GM12878 (cell line): ENCODE results near the gene ENDOD1. TPM values are rescaled to one million over a fixed set of nuclear protein-coding genes. Genes with fewer than 3 reads are reported as not detected.

ENCODE experiments used
- BHLHE40 ChIP-seq, 2 experiments: fragments of 450-650 bp in 1 of 2; IDR thresholded peaks; 2 replicates each; pipeline ENCODE4 v1.6.1; 2011 to 2017; ENCODE audit warnings: low read depth in 2 of 2, borderline replicate concordance in 1 of 2, improper control_type of control experiment in 1 of 2, low read length in 1 of 2, mild to moderate bottlenecking in 1 of 2
- CBX3 ChIP-seq: fragments of 200-600 bp; sonication (generic); IDR thresholded peaks from 2 replicates; pipeline ENCODE4 v1.6.1; 2016; ENCODE audit warnings: low read depth, borderline replicate concordance
- CREB1 ChIP-seq: IDR thresholded peaks from 2 replicates; pipeline ENCODE4 v1.6.1; 2012; ENCODE audit warnings: low read depth, mild to moderate bottlenecking, inconsistent platforms
- DPF2 ChIP-seq: fragments of 450-650 bp; IDR thresholded peaks from 2 replicates; pipeline ENCODE4 v1.6.1; 2017; ENCODE audit warnings: mild to moderate bottlenecking
- E2F4 ChIP-seq: IDR thresholded peaks from 2 replicates; pipeline ENCODE4 v1.6.1; 2012; ENCODE audit warnings: low read depth, low read length, improper control_type of control experiment
- FOXK2 ChIP-seq: fragments of 450-650 bp; IDR thresholded peaks from 2 replicates; pipeline ENCODE4 v1.6.1; 2017; ENCODE audit warnings: mild to moderate bottlenecking, moderate library complexity
- GABPA ChIP-seq: IDR thresholded peaks from 2 replicates; pipeline ENCODE4 v1.6.1; 2014; ENCODE audit warnings: antibody characterized with exemption, low read depth, mild to moderate bottlenecking, inconsistent platforms
- HCFC1 ChIP-seq: fragments of 150-350 bp; IDR thresholded peaks from 2 replicates; pipeline ENCODE4 v1.6.1; 2014; ENCODE audit warnings: low read length
- MAX ChIP-seq: IDR thresholded peaks from 2 replicates; pipeline ENCODE4 v1.6.1; 2012; ENCODE audit warnings: low read depth, low read length, improper control_type of control experiment
- PKNOX1 ChIP-seq: fragments of 450-650 bp; IDR thresholded peaks from 2 replicates; pipeline ENCODE4 v1.6.1; 2016; ENCODE audit warnings: mild to moderate bottlenecking
- RAD21 ChIP-seq: IDR thresholded peaks from 2 replicates; pipeline ENCODE4 v1.6.1; 2011; ENCODE audit warnings: mild to moderate bottlenecking, low read depth, low read length, moderate library complexity; ENCODE audit not compliant: insufficient read depth
- RFX5 ChIP-seq: IDR thresholded peaks from 2 replicates; pipeline ENCODE4 v1.6.1; 2011; ENCODE audit warnings: low read depth, low read length, improper control_type of control experiment
- SMC3 ChIP-seq: IDR thresholded peaks from 2 replicates; pipeline ENCODE4 v1.6.1; 2011; ENCODE audit warnings: low read length, improper control_type of control experiment, borderline replicate concordance
- SREBF1 ChIP-seq: IDR thresholded peaks from 2 replicates; pipeline ENCODE4 v1.6.1; 2012; ENCODE audit warnings: mild to moderate bottlenecking, low read length
- TAF1 ChIP-seq: IDR thresholded peaks from 2 replicates; pipeline ENCODE4 v1.6.1; 2011; ENCODE audit warnings: mild to moderate bottlenecking, low read depth, low read length, borderline replicate concordance
- TCF7 ChIP-seq: IDR thresholded peaks from 2 replicates; pipeline ENCODE4 v1.6.1; 2014; ENCODE audit warnings: antibody characterized with exemption, borderline replicate concordance
- ZNF217 ChIP-seq: fragments of 450-650 bp; IDR thresholded peaks from 2 replicates; pipeline ENCODE4 v1.6.1; 2017; ENCODE audit warnings: antibody characterized with exemption, mild to moderate bottlenecking
- ZNF24 ChIP-seq: fragments of 450-650 bp; IDR thresholded peaks from 2 replicates; pipeline ENCODE4 v1.6.1; 2017; ENCODE audit warnings: antibody characterized with exemption, mild to moderate bottlenecking
- polyA plus RNA-seq, 11 experiments: library from polyadenylated mRNA; depleted of rRNA in 4 of 11; unstranded in 6 of 11; stranded (reverse) in 5 of 11; fragments of >200 nt; fragmentation: Nextera tagmentation in 4 of 11; fragmentation: Illumina TruSeq in 1 of 11; extraction: Ambion mirVana in 4 of 11; extraction: Trizol in 1 of 11; gene quantifications; 1 replicate in 1 of 11; 2 replicates in 10 of 11; pipeline versions ENCODE4 v1.2.1 to v1.2.3, GENCODE V29; 2011 to 2016; ENCODE audit warnings: inconsistent platforms in 2 of 11, missing spikeins in 2 of 11, low read depth in 1 of 11
- total RNA-seq, 4 experiments: library from RNA; depleted of rRNA in 3 of 4; stranded (reverse); fragments of >200 nt in 3 of 4; fragmentation: Illumina TruSeq in 1 of 4; extraction: Trizol in 1 of 4; gene quantifications; 2 replicates each; pipeline versions ENCODE4 v1.2.1 to v1.2.3, GENCODE V29; 2013 to 2021
- TF ChIP-seq, protein P1 (sequence below), 3 experiments: IDR thresholded peaks in 2 of 3; conservative IDR thresholded peaks in 1 of 3; 2 replicates each; pipeline ENCODE4 v1.5.1; 2011; ENCODE audit warnings: low read depth in 3 of 3, low read length in 3 of 3, mild to moderate bottlenecking in 3 of 3, control low read depth in 2 of 3, moderate library complexity in 2 of 3, inconsistent platforms in 1 of 3, mixed read lengths in 1 of 3; ENCODE audit not compliant: control insufficient read depth in 2 of 3, insufficient read depth in 1 of 3; ENCODE audit errors: extremely low read depth in 1 of 3
- TF ChIP-seq, protein P2 (sequence below): fragments of 450-650 bp; formaldehyde crosslinking; IDR thresholded peaks from 2 replicates; pipeline ENCODE4 v1.4.0; 2022; ENCODE audit warnings: mild to moderate bottlenecking, moderate library complexity
- TF ChIP-seq, protein P3 (sequence below): fragments of 450-650 bp; IDR thresholded peaks from 2 replicates; pipeline ENCODE4 v1.6.1; 2017; ENCODE audit warnings: mild to moderate bottlenecking

The ENDOD1 gene
- total and polyA plus RNA-seq, 10 of the 15 experiments (the other 5 are each of a cell fraction or from before 2014, with no cell fraction given): 6.0 to 30.0 (median 12.1) TPM

DNA sequence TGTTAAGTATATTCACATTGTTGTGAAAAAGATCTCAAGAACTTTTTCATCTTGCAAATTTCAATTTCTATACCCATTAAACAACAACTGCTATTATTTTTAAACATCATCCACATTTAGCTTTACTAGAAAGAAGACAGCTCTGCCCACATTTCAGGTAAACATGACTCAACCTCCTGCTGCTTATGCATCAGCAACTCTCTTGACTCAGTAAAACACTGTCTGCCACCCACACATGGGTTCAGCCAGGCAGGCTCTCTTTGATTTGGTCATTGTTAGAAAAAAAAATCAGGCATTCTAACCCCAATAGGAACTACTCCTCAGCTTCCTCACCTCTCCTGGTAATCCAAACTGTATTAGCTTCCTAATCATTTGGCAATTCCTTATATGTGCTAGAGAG lies 5.1 kb upstream of the ENDOD1 start (continued):
- TF ChIP-seq, protein P1, sequence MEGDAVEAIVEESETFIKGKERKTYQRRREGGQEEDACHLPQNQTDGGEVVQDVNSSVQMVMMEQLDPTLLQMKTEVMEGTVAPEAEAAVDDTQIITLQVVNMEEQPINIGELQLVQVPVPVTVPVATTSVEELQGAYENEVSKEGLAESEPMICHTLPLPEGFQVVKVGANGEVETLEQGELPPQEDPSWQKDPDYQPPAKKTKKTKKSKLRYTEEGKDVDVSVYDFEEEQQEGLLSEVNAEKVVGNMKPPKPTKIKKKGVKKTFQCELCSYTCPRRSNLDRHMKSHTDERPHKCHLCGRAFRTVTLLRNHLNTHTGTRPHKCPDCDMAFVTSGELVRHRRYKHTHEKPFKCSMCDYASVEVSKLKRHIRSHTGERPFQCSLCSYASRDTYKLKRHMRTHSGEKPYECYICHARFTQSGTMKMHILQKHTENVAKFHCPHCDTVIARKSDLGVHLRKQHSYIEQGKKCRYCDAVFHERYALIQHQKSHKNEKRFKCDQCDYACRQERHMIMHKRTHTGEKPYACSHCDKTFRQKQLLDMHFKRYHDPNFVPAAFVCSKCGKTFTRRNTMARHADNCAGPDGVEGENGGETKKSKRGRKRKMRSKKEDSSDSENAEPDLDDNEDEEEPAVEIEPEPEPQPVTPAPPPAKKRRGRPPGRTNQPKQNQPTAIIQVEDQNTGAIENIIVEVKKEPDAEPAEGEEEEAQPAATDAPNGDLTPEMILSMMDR (IDR thresholded peaks at IDR 0.05 in 2 of 3, conservative IDR thresholded peaks at IDR 0.05 in 1 of 3; ENCODE audit: control insufficient read depth in 2 of 3, extremely low read depth in 1 of 3, insufficient read depth in 1 of 3, low read depth in 3 of 3, low read length in 3 of 3): no peak
- no peak for TF ChIP-seq SREBF1
- TF ChIP-seq, protein P2, sequence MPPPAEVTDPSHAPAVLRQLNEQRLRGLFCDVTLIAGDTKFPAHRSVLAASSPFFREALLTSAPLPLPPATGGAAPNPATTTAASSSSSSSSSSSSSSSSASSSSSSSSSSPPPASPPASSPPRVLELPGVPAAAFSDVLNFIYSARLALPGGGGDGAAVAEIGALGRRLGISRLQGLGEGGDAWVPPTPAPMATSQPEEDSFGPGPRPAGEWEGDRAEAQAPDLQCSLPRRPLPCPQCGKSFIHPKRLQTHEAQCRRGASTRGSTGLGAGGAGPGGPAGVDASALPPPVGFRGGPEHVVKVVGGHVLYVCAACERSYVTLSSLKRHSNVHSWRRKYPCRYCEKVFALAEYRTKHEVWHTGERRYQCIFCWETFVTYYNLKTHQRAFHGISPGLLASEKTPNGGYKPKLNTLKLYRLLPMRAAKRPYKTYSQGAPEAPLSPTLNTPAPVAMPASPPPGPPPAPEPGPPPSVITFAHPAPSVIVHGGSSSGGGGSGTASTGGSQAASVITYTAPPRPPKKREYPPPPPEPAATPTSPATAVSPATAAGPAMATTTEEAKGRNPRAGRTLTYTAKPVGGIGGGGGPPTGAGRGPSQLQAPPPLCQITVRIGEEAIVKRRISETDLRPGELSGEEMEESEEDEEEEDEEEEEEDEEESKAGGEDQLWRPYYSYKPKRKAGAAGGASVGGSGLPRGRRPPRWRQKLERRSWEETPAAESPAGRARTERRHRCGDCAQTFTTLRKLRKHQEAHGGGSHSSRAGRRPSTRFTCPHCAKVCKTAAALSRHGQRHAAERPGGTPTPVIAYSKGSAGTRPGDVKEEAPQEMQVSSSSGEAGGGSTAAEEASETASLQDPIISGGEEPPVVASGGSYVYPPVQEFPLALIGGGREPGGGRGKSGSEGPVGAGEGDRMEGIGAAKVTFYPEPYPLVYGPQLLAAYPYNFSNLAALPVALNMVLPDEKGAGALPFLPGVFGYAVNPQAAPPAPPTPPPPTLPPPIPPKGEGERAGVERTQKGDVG (CRISPR knock-in tag): no peak
- TF ChIP-seq TCF7: no peak
- TF ChIP-seq MAX: no peak
- no peak for TF ChIP-seq CBX3
- TF ChIP-seq, protein P3, sequence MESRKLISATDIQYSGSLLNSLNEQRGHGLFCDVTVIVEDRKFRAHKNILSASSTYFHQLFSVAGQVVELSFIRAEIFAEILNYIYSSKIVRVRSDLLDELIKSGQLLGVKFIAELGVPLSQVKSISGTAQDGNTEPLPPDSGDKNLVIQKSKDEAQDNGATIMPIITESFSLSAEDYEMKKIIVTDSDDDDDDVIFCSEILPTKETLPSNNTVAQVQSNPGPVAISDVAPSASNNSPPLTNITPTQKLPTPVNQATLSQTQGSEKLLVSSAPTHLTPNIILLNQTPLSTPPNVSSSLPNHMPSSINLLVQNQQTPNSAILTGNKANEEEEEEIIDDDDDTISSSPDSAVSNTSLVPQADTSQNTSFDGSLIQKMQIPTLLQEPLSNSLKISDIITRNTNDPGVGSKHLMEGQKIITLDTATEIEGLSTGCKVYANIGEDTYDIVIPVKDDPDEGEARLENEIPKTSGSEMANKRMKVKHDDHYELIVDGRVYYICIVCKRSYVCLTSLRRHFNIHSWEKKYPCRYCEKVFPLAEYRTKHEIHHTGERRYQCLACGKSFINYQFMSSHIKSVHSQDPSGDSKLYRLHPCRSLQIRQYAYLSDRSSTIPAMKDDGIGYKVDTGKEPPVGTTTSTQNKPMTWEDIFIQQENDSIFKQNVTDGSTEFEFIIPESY: no peak
- TF ChIP-seq ZNF24: no peak
- no peak for TF ChIP-seq RFX5
- TF ChIP-seq SMC3: no peak
- TF ChIP-seq HCFC1: no peak
- no peak for TF ChIP-seq FOXK2
- TF ChIP-seq ZNF217: no peak
- TF ChIP-seq DPF2: no peak
- no peak for TF ChIP-seq TAF1
- peak; percentile 61; the same call in 1 of the 2 replicates for TF ChIP-seq CREB1
- TF ChIP-seq E2F4: no peak
- no peak for TF ChIP-seq PKNOX1
- TF ChIP-seq GABPA: no peak
- TF ChIP-seq RAD21: no peak
- TF ChIP-seq BHLHE40 (IDR thresholded peaks at IDR 0.05; ENCODE audit: borderline replicate concordance in 1 of 2, low read depth in 2 of 2, low read length in 1 of 2): 0 out of 4 replicates have a peak, but pooled peaks of 1 of the 2 experiments have one; percentile 6
